GM18909 (cell line): ENCODE data around the gene MDC1.

ENCODE experiments used
- ATAC-seq: cut with Tn5 transposase; IDR thresholded peaks from one replicate; pipeline ENCODE4 v1.9.1; 2021; ENCODE audit warnings: mild to moderate bottlenecking; ENCODE audit not compliant: unreplicated experiment, poor library complexity

The MDC1 gene

GRCh38 chr6:30747902-30748769, 31.1 kb upstream of the MDC1 start:
- no peak for ATAC-seq

GRCh38 chr6:30747300-30747687, 30.2 kb upstream of the MDC1 start:
- no peak for ATAC-seq

DNA sequence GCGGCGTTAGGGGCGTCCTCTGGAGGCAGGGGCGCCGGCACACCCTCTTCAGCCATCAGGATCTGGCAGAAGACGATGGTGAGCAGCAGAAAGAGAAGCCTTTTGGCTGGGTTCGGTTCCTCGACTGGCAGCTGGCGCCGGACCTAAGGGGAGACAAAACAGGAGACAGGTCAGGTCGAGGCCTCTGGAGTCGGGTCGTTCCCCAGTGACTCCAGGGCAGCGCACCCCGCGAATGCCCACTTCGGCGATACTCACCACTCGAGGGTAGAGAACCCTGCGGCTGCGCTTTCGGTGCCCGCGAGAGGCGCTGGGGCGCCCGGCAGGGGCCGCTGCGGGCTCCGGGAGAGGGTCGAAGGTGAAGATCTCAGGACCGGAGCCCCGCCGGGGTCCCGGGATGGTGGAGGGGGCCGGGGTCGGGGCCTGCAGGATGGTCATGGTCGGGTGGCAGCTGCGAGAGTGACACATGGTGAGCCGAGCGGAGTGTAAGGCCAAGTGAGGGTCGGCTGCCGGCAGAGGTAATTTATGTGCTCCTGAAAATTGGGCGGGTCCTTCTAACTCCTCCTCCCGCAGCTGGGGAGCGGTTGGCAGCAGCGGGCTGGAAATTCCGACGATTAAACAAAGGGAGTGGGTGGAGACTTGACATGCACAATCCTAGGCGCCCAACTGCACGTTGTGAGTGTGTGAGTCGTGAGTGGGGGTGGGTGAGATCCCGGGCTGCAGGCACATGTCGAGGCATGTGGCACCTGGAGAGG, 27.1 kb upstream of the MDC1 start, which contains the start of gene IER3:
TSS of gene IER3 (minus strand) at position 494 of the 752 bp plus-strand sequence. CDS start at position 465, 29 bp downstream.
- peak; percentile 26 for ATAC-seq

- ATAC-seq = no peak
Measured at GRCh38 chr6:30743099-30744053, 26.3 kb upstream of the MDC1 start.

DNA sequence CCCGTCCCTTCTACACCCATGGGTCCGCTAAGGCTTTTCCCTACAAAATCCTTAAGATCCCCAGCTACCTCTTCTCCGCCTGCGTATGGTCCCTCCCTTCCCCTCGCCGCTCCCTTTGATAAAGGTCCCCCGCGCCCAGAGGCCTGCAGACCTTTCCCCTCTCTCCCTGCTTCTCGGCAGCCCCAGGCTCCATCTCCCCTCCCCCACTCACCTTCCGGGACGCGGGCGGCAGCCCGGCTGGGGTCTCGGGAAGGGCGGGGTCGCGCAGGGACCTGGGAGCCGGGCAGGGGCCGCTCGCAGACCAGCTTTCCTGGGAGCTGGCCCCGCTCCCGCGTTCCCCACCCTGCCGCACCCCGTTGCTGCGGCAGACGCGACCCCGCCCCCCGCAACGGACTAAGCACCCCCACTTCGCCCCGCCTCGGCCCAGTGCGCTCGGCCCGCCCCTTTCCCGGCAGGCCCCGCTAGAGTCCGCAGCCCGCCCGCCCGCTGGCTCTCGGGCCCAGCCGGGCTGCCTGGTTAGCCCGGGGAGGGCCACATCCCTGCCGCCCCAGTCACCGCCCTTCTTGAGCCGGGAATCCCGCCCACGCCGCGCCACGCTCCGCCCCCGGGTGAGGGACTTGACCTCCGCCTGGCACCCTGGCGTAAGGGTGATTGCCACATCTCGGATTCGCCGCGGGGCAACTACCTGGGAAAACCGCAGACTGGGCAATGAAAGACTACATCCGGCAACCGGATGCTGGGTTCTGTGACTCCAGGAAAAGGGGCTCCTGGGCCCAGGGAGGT, 25.4 kb upstream of the MDC1 start, which contains the start of gene FLOT1:
TSS of gene FLOT1 (minus strand) at position 372 of the 783 bp plus-strand sequence. CDS start 498 bp downstream, outside the sequence.
- peak; percentile 78 for ATAC-seq

- no peak for ATAC-seq
Measured at GRCh38 chr6:30741789-30742315, 24.8 kb upstream of the MDC1 start.

- ATAC-seq = no peak
Measured at GRCh38 chr6:30741063-30741779, 24.1 kb upstream of the MDC1 start.

DNA sequence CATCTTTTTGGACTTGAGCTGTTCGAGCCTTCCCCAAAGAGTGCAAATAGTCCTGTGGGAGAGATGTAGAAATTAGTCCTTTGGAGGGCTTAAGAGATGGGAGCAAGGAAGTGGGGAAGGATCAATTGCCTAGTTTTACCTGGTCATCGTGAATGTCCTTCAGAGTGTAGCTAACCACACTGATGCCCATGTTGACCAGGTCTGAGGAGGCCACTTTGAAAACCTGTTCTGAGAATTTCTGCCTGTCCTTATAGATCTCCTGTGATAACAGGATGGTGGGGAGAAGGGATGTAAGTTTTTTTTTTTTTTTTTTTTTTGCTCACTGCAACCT, 23.4 kb upstream of the MDC1 start:
- ATAC-seq = no peak

DNA sequence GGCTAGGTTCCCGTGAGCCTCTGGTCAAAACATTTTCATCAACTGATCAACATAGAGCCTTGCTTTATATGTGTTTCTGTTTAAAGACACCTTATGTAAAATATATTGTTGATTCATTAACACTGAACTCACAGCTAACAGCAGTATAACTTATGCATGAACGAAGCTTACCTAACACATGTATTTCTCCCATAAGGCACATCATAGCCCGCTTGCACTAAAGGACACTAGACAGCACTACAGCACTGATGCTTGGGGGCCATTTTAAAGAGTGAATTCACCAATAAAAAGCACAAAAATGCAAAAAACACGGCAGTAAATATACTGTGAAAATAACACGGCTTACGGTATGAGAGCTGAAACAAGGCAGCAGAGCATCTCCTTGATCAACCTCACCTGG, 21.5 kb upstream of the MDC1 start:
- ATAC-seq = no peak

GRCh38 chr6:30735668-30736314, 18.7 kb upstream of the MDC1 start:
- ATAC-seq = peak; percentile 38

- no peak for ATAC-seq
Measured at GRCh38 chr6:30732237-30732943, 15.3 kb upstream of the MDC1 start.

DNA sequence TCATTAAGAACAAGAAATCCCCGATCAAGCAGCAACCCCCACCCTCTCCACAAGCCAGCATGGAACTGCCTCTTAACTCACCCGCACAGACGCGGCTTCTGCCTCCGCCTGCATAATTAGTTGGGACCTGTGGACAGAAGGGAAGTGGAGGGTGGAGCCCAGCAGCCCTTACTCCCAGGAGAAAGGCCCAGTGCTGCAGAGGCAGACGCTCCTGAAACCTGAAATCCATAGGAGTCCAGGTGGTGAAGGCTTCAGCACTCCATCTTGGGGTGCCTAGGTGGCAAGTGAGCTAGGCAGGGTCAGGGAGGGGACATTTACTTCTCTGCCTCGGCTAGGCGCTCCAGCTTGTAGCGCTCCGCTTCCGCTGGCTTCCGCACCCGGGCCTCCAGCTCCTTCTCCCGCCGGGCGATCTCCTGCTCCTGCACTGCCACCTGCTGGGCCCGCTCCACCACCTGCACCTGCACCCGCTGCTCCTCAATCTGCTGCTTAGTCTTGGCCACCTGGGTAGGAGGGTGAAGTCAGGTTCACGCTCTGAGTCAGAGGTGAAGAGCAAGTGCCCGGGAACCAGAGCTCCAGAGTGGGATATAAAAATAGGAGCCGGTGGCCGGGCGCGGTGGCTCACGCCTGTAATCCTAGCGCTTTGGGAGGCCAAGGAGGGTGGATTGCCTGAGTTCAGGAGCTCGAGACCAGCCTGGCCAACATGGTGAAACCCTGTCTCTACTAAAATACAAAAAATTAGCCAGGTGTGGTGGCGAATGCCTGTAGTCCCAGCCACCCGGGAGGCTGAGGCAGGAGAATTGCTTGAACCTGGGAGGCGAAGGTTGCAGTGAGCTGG, 13.7 kb upstream of the MDC1 start:
- peak; percentile 76 for ATAC-seq

DNA sequence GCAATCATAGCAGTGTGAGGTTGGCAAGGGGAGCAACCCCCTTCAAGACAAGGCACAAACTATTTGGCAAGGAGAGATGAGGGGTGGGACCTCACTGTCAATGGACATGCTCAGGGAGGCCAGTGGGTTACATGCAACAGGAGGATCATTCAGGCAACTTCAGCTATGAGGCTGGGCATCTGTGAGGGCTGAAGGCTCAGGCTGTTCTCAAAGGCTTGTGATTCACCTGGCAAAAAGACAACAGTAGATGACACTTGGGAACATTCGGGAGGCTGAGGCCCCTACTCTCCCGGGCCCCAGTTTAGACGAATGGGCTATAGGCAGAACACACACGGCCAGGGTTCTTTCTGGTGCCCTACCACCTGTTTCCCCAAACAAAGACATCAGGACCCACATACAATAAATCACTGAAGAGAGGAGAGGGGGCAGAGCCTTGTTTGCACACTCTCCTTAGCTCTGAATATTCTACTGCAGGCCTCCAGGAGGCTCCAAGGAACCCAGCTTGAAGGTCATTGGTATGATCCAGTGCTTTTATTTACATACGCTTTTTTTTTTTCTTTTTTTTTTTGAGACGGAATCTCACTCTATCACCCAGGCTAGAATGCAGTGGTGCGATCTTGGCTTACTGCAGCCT, 11.0 kb upstream of the MDC1 start:
- no peak for ATAC-seq

DNA sequence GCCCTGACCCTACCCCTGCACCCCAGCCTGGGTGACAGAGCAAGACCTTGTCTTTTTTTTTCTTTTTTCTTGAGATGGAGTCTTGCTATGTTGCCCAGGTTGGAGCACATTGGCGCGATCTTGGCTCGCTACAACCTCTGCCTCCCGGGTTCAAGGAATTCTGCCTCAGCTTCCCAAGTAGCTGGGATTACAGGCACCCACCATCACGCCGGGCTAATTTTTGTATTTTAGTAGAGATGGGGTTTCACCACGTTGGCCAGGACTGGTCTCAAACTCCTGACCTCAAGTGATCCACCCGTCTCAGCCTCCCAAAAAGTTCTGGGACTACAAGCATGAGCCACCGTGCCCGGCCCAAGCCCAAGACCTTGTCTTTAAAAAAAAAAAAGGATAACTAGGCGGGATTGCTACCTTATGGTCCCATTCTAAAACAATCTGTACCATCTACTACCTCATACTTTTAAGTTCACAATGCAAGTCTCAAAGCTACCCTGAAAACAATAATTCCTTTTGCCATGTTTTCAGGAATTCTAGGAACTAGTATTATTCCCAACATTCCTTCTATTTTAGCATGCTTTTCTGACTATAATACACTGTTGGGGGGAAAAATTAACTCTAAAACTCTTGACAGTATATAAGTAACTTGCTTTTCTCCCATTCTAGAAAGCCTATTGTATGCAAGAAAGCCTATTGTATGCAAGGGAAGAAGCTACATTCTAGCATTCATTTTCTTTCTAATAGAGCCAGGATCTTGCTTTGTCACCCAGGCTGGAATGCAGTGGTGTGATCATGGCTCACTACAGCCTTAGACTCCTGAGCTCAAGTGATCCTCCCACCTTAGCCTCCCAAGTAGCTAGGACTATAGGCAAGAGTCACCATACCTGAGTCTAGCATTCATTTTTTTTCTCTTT, 9.7 kb upstream of the MDC1 start:
- ATAC-seq = no peak
